ENCODE measurements around the gene CMTM6. TPM values are rescaled to one million over a fixed set of nuclear protein-coding genes. Genes with fewer than 3 reads are reported as not detected.

CMTM6 gene
- total and polyA plus RNA-seq, 9 of the 15 experiments (the other 6 are each of a cell fraction or from before 2014, with no cell fraction given) = 8.9 to 39.7 (median 19.5) TPM

GRCh38 chr3:32544894-32545293 is 42.2 kb upstream of the CMTM6 start:
- no TSS peak for BruUV-seq (replicated peaks)
- in situ Hi-C loops (cut with MboI) = no loop called here

More at GRCh38 chr3:32544894-32545293, 42.2 kb upstream of the CMTM6 start:
- ATAC-seq (no peak), DNase-seq (ENCODE audit: extremely low read depth in 1 of 4, low spot score in 3 of 4) (no peak), FAIRE-seq (no peak)
- no peaks in the 10 kb centered on the region for H3K9me3 ChIP-seq (replicated peaks; ENCODE audit: control insufficient read depth, insufficient read depth, low read depth, low read length)
- ChIA-PET POLR2A (no interaction called here), CTCF (ENCODE audit: low intra/inter-chr PET ratio) (no interaction called here)
- H4K20me1 ChIP-seq (replicated peaks; ENCODE audit: control insufficient read depth, insufficient read depth, low read length) = no peaks in the 10 kb centered on the region; the same call in 1 of the 2 replicates
- H3K27ac ChIP-seq (ENCODE audit: extremely low read depth, low read depth, low read length) = no peak overlapping the region
- no peaks in the 10 kb centered on the region for H3K9me1 ChIP-seq (ENCODE audit: control insufficient read depth, insufficient read depth, low read length)
- no peaks in the 10 kb centered on the region for H3K27me3 ChIP-seq (ENCODE audit: control insufficient read depth in 2 of 2, insufficient read depth in 2 of 2, low read length in 2 of 2)
- intact Hi-C loops (cut with micrococcal nuclease) = no loop called here
- H3K36me3 ChIP-seq (ENCODE audit: control insufficient read depth, insufficient read depth, low read length) = peaks cover 45% of the 10 kb centered on the region; the same call in 2 of the 3 replicates
- H3K4me1 ChIP-seq (replicated peaks in 1 of 2; ENCODE audit: control insufficient read depth in 2 of 2, insufficient read depth in 2 of 2, low read length in 2 of 2) = no peaks in the 10 kb centered on the region
- no peak overlapping the region for H3K9ac ChIP-seq (ENCODE audit: insufficient read depth in 1 of 2, low read depth in 2 of 2, low read length in 2 of 2)
- WGBS (ENCODE audit: insufficient coverage, low coverage, missing lambda C conversion rate) = 88% methylated on average over 2 of the region's 2 CpGs
- peaks cover 45% of the 10 kb centered on the region for H3K79me2 ChIP-seq (ENCODE audit: control insufficient read depth, insufficient read depth, low read length)
- no peak overlapping the region for H3K4me2 ChIP-seq (ENCODE audit: insufficient read depth, low read length)
- H3K4me3 ChIP-seq = no peak overlapping the region
- no peak overlapping the region for H2AFZ ChIP-seq (ENCODE audit: low read depth, low read length)
- no peak for TF ChIP-seq ZNF23 (CRISPR knock-in tag; IDR thresholded peaks at IDR 0.05)
- no peak for TF ChIP-seq DACH1 (IDR thresholded peaks at IDR 0.05; ENCODE audit: partially characterized antibody)
- no peak for TF ChIP-seq SPI1 (IDR thresholded peaks at IDR 0.05; ENCODE audit: borderline replicate concordance, low read depth, low read length)
- TF ChIP-seq RFX1 (IDR thresholded peaks at IDR 0.05) = peak; percentile 57
- 0 out of 2 replicates have a peak, but pooled peaks have one; percentile 10 for TF ChIP-seq ATF3 (IDR thresholded peaks at IDR 0.05)
- no peak for TF ChIP-seq ATF3 (CRISPR knock-in tag; conservative IDR thresholded peaks at IDR 0.05)
- no peak for TF ChIP-seq HLTF (IDR thresholded peaks at IDR 0.05)
- no peak for TF ChIP-seq ZNF347 (CRISPR knock-in tag; IDR thresholded peaks at IDR 0.05; ENCODE audit: low read depth)
- no peak for TF ChIP-seq ZNF121 (CRISPR knock-in tag; conservative IDR thresholded peaks at IDR 0.05)
- no peak for TF ChIP-seq TRIM25 (IDR thresholded peaks at IDR 0.05; ENCODE audit: borderline replicate concordance)
- no peak for TF ChIP-seq SIN3B (IDR thresholded peaks at IDR 0.05; ENCODE audit: low read depth)
- no peak for TF ChIP-seq KDM2B (CRISPR knock-in tag; IDR thresholded peaks at IDR 0.05)
- no peak for TF ChIP-seq CEBPG (CRISPR knock-in tag; IDR thresholded peaks at IDR 0.05)
- peak in 1 of 2 experiments; percentile 66; a peak in 2 of 4 replicates for TF ChIP-seq CEBPG (tag; conservative IDR thresholded peaks at IDR 0.05 in 1 of 2, IDR thresholded peaks at IDR 0.05 in 1 of 2)

Data from K562 (cell line).